MM.1S (cell line): Measurements from ENCODE around the gene PDZRN3.

Source experiments
- EZH2 ChIP-seq: fragments of 300-600 bp; sonication (generic); optimal IDR thresholded peaks from 2 replicates; pipeline ENCODE3; 2017; ENCODE audit warnings: low read depth, mild to moderate bottlenecking, antibody characterized with exemption, low read length, mixed read lengths
- EZH2phosphoT487 ChIP-seq: fragments of 300-600 bp; sonication (generic); IDR thresholded peaks from 2 replicates; pipeline ENCODE4 v1.6.1; 2018; ENCODE audit warnings: antibody characterized with exemption, low read length
- TF ChIP-seq, protein P1 (sequence below): fragments of 300-600 bp; sonication (generic); IDR thresholded peaks from 2 replicates; pipeline ENCODE4 v1.5.1; 2016; ENCODE audit warnings: antibody characterized with exemption, low read length, mixed read lengths

GRCh38 chr3:73384091-73384906, 240.4 kb downstream of the PDZRN3 start:
- TF ChIP-seq, protein P1, sequence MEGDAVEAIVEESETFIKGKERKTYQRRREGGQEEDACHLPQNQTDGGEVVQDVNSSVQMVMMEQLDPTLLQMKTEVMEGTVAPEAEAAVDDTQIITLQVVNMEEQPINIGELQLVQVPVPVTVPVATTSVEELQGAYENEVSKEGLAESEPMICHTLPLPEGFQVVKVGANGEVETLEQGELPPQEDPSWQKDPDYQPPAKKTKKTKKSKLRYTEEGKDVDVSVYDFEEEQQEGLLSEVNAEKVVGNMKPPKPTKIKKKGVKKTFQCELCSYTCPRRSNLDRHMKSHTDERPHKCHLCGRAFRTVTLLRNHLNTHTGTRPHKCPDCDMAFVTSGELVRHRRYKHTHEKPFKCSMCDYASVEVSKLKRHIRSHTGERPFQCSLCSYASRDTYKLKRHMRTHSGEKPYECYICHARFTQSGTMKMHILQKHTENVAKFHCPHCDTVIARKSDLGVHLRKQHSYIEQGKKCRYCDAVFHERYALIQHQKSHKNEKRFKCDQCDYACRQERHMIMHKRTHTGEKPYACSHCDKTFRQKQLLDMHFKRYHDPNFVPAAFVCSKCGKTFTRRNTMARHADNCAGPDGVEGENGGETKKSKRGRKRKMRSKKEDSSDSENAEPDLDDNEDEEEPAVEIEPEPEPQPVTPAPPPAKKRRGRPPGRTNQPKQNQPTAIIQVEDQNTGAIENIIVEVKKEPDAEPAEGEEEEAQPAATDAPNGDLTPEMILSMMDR: no peak
- no peak for TF ChIP-seq EZH2
- TF ChIP-seq EZH2phosphoT487: no peak
